WERI-Rb-1 (cell line): ENCODE results near the gene BBX.

ENCODE experiments used
- DNase-seq: peaks from one replicate; pipeline ENCODE4 v3.0.0-alpha.2; 2020
- H3K27ac ChIP-seq: fragments of 250-450 bp; sonication (Bioruptor Pico); 2 replicates; pipeline ENCODE4 v1.5.1; 2020; ENCODE audit warnings: mild to moderate bottlenecking, moderate library complexity
- H3K27me3 ChIP-seq: fragments of 250-450 bp; sonication (Bioruptor Pico); 2 replicates; pipeline ENCODE4 v1.5.1; 2021; ENCODE audit warnings: mild to moderate bottlenecking, low read depth, moderate library complexity; ENCODE audit not compliant: insufficient read depth, severe bottlenecking
- H3K36me3 ChIP-seq: fragments of 250-450 bp; sonication (Bioruptor Pico); 2 replicates; pipeline ENCODE4 v1.5.1; 2020; ENCODE audit warnings: mild to moderate bottlenecking, moderate library complexity
- H3K4me3 ChIP-seq: 2 replicates; pipeline ENCODE4 v1.5.1; 2011; ENCODE audit warnings: low read depth, mild to moderate bottlenecking, control low read depth, low read length
- H3K9me3 ChIP-seq: fragments of 250-450 bp; sonication (Bioruptor Pico); 2 replicates; pipeline ENCODE4 v1.5.1; 2021; ENCODE audit warnings: mild to moderate bottlenecking, moderate library complexity; ENCODE audit not compliant: severe bottlenecking
- CTCF ChIP-seq: IDR thresholded peaks from 2 replicates; pipeline ENCODE4 v1.5.1; 2011; ENCODE audit warnings: low read depth, mild to moderate bottlenecking, control low read depth, inconsistent platforms, low read length

The BBX gene

GRCh38 chr3:107592073-107592472 lies 69.3 kb downstream of the BBX start:
- H3K27me3 ChIP-seq: no peaks in the 10 kb centered on the region
- no peaks in the 10 kb centered on the region for H3K9me3 ChIP-seq
- H3K27ac ChIP-seq: no peak overlapping the region
- DNase-seq: no peak
- H3K36me3 ChIP-seq: no peaks in the 10 kb centered on the region
- no peak for TF ChIP-seq CTCF
- H3K4me3 ChIP-seq: no peak overlapping the region

GRCh38 chr3:107594870-107595269 lies 72.1 kb downstream of the BBX start:
- H3K27ac ChIP-seq: no peak overlapping the region
- H3K9me3 ChIP-seq: no peaks in the 10 kb centered on the region
- TF ChIP-seq CTCF: no peak
- no peaks in the 10 kb centered on the region for H3K36me3 ChIP-seq
- no peak for DNase-seq
- H3K4me3 ChIP-seq: no peak overlapping the region
- no peaks in the 10 kb centered on the region for H3K27me3 ChIP-seq

- DNase-seq: no peak
- no peak for TF ChIP-seq CTCF
- Histone ChIP-seq H3K4me3 (no peak overlapping the region), H3K27me3 (no peaks in the 10 kb centered on the region), H3K9me3 (no peaks in the 10 kb centered on the region), H3K27ac (no peak overlapping the region), H3K36me3 (no peaks in the 10 kb centered on the region)
Measured at GRCh38 chr3:107596639-107597038, 73.9 kb downstream of the BBX start.

GRCh38 chr3:107598926-107599771 lies 76.4 kb downstream of the BBX start:
- TF ChIP-seq CTCF: no peak
- Histone ChIP-seq H3K27ac (peak overlapping the region; percentile 58), H3K4me3 (peak overlapping the region; percentile 53), H3K9me3 (no peaks in the 10 kb centered on the region), H3K36me3 (no peaks in the 10 kb centered on the region), H3K27me3 (no peaks in the 10 kb centered on the region)
- DNase-seq: peak; percentile 64

GRCh38 chr3:107599772-107600145 lies 77.0 kb downstream of the BBX start:
- TF ChIP-seq CTCF: no peak
- DNase-seq: no peak
- H3K36me3 ChIP-seq: no peaks in the 10 kb centered on the region
- H3K4me3 ChIP-seq: peak overlapping the region; percentile 53
- H3K27me3 ChIP-seq: no peaks in the 10 kb centered on the region
- peak overlapping the region; percentile 58; the same call in 1 of the 2 replicates for H3K27ac ChIP-seq
- H3K9me3 ChIP-seq: no peaks in the 10 kb centered on the region

GRCh38 chr3:107600780-107601179 lies 78.0 kb downstream of the BBX start:
- H3K36me3 ChIP-seq: no peaks in the 10 kb centered on the region
- H3K4me3 ChIP-seq: no peak overlapping the region
- no peak for TF ChIP-seq CTCF
- DNase-seq: no peak
- no peak overlapping the region for H3K27ac ChIP-seq
- no peaks in the 10 kb centered on the region for H3K27me3 ChIP-seq
- H3K9me3 ChIP-seq: no peaks in the 10 kb centered on the region
